HEK293 (cell line): ENCODE data around the gene CST9.

Experiments
- CTCF ChIA-PET: fragments of 350-600 bp; formaldehyde crosslinking; extraction: SDS; loops from one replicate; lab custom pipeline; 2021; ENCODE audit warnings: antibody characterized with exemption; lab: Yijun Ruan, JAX
- POLR2A ChIA-PET: fragments of 300-600 bp; formaldehyde crosslinking; extraction: SDS; loops from one replicate; lab custom pipeline; 2020; ENCODE audit warnings: antibody characterized with exemption, inconsistent platforms; lab: Yijun Ruan, JAX
- H3K27ac ChIP-seq: fragments of 200-500 bp; sonication (Bioruptor generic); 2 replicates; pipeline ENCODE4 v1.5.1; 2014; ENCODE audit warnings: low read depth, low read length, control low read depth, inconsistent platforms; ENCODE audit errors: extremely low read depth
- H3K36me3 ChIP-seq, 2 experiments: fragments of 200-500 bp in 1 of 2; sonication (Bioruptor generic) in 1 of 2; 1 replicate in 1 of 2; 2 replicates in 1 of 2; pipeline ENCODE4 v1.5.1; 2014 to 2017; ENCODE audit warnings: inconsistent platforms in 2 of 2, low read length in 2 of 2; ENCODE audit not compliant: control insufficient read depth in 2 of 2, insufficient read depth in 1 of 2
- H3K4me1 ChIP-seq: fragments of 200-500 bp; sonication (Bioruptor generic); 2 replicates; pipeline ENCODE4 v1.5.1; 2014; ENCODE audit warnings: mild to moderate bottlenecking, low read length, inconsistent platforms; ENCODE audit not compliant: control insufficient read depth, insufficient read depth
- H3K4me3 ChIP-seq: 2 replicates; pipeline ENCODE4 v1.5.1; 2011; ENCODE audit warnings: low read depth, mild to moderate bottlenecking, control low read depth, low read length, moderate library complexity
- H3K9me3 ChIP-seq: fragments of 200-500 bp; sonication (Bioruptor generic); 2 replicates; pipeline ENCODE4 v1.5.1; 2014; ENCODE audit warnings: low read depth, low read length, inconsistent platforms; ENCODE audit not compliant: control insufficient read depth, insufficient read depth
- BCL11B ChIP-seq: fragments of 450-650 bp; formaldehyde crosslinking; IDR thresholded peaks from 2 replicates; pipeline ENCODE4 v1.5.1; 2016; ENCODE audit warnings: low read depth, missing biosample characterization, missing genetic modification characterization
- PRDM10 ChIP-seq: fragments of 450-650 bp; formaldehyde crosslinking; IDR thresholded peaks from 2 replicates; pipeline ENCODE4 v1.5.1; 2016; ENCODE audit warnings: missing biosample characterization, missing genetic modification characterization
- RBAK ChIP-seq: fragments of 450-650 bp; formaldehyde crosslinking; IDR thresholded peaks from 2 replicates; pipeline ENCODE4 v1.5.1; 2016; ENCODE audit warnings: missing biosample characterization, missing genetic modification characterization
- REST ChIP-seq: fragments of 450-650 bp; formaldehyde crosslinking; IDR thresholded peaks from 2 replicates; pipeline ENCODE4 v1.5.1; 2016; ENCODE audit warnings: missing biosample characterization, missing genetic modification characterization
- SETDB1 ChIP-seq: IDR thresholded peaks from one replicate; pipeline ENCODE4 v1.6.1; 2017; ENCODE audit warnings: mild to moderate bottlenecking, low read length, moderate library complexity, mixed read lengths; ENCODE audit not compliant: insufficient read length
- WT1 ChIP-seq: fragments of 450-650 bp; formaldehyde crosslinking; IDR thresholded peaks from 2 replicates; pipeline ENCODE4 v1.5.1; 2016; ENCODE audit warnings: missing biosample characterization, missing genetic modification characterization
- YY2 ChIP-seq: fragments of 450-650 bp; formaldehyde crosslinking; IDR thresholded peaks from 2 replicates; pipeline ENCODE4 v1.5.1; 2016; ENCODE audit warnings: missing biosample characterization, missing genetic modification characterization
- ZBTB17 ChIP-seq: fragments of 450-650 bp; formaldehyde crosslinking; IDR thresholded peaks from 2 replicates; pipeline ENCODE4 v1.5.1; 2016; ENCODE audit warnings: missing biosample characterization, missing genetic modification characterization
- ZBTB20 ChIP-seq: fragments of 450-650 bp; formaldehyde crosslinking; IDR thresholded peaks from 2 replicates; pipeline ENCODE4 v1.5.1; 2016; ENCODE audit warnings: missing biosample characterization, missing genetic modification characterization
- ZFP69B ChIP-seq: fragments of 450-650 bp; formaldehyde crosslinking; IDR thresholded peaks from 2 replicates; pipeline ENCODE4 v1.5.1; 2016; ENCODE audit warnings: missing biosample characterization, missing genetic modification characterization
- ZNF132 ChIP-seq: fragments of 450-650 bp; formaldehyde crosslinking; IDR thresholded peaks from 2 replicates; pipeline ENCODE4 v1.5.1; 2017; ENCODE audit warnings: missing biosample characterization, missing genetic modification characterization, borderline replicate concordance
- ZNF140 ChIP-seq: fragments of 450-650 bp; formaldehyde crosslinking; IDR thresholded peaks from 2 replicates; pipeline ENCODE4 v1.5.1; 2016; ENCODE audit warnings: missing biosample characterization, missing genetic modification characterization
- ZNF148 ChIP-seq: fragments of 450-650 bp; formaldehyde crosslinking; IDR thresholded peaks from 2 replicates; pipeline ENCODE4 v1.5.0; 2017; ENCODE audit warnings: missing biosample characterization, missing genetic modification characterization, borderline replicate concordance
- ZNF311 ChIP-seq: fragments of 450-650 bp; formaldehyde crosslinking; IDR thresholded peaks from 2 replicates; pipeline ENCODE4 v1.5.1; 2017; ENCODE audit warnings: missing biosample characterization, missing genetic modification characterization, borderline replicate concordance
- ZNF350 ChIP-seq: fragments of 450-650 bp; formaldehyde crosslinking; IDR thresholded peaks from 2 replicates; pipeline ENCODE4 v1.5.0; 2017; ENCODE audit warnings: missing biosample characterization, mild to moderate bottlenecking, missing genetic modification characterization
- ZNF398 ChIP-seq: fragments of 450-650 bp; formaldehyde crosslinking; IDR thresholded peaks from 2 replicates; pipeline ENCODE4 v1.5.1; 2017; ENCODE audit warnings: missing biosample characterization, missing genetic modification characterization
- ZNF426 ChIP-seq: fragments of 450-650 bp; formaldehyde crosslinking; IDR thresholded peaks from 2 replicates; pipeline ENCODE4 v1.5.1; 2017; ENCODE audit warnings: missing biosample characterization, missing genetic modification characterization, mild to moderate bottlenecking, inconsistent platforms, moderate library complexity
- ZNF449 ChIP-seq: fragments of 450-650 bp; formaldehyde crosslinking; IDR thresholded peaks from 2 replicates; pipeline ENCODE4 v1.5.1; 2017; ENCODE audit warnings: missing biosample characterization, mild to moderate bottlenecking, missing genetic modification characterization, moderate library complexity
- ZNF544 ChIP-seq: fragments of 450-650 bp; formaldehyde crosslinking; IDR thresholded peaks from 2 replicates; pipeline ENCODE4 v1.5.0; 2017; ENCODE audit warnings: missing biosample characterization, missing genetic modification characterization
- ZNF654 ChIP-seq: fragments of 450-650 bp; formaldehyde crosslinking; IDR thresholded peaks from 2 replicates; pipeline ENCODE4 v1.5.1; 2016; ENCODE audit warnings: low read depth, missing biosample characterization, missing genetic modification characterization
- ZNF664 ChIP-seq: fragments of 450-650 bp; formaldehyde crosslinking; IDR thresholded peaks from 2 replicates; pipeline ENCODE4 v1.5.1; 2016; ENCODE audit warnings: missing biosample characterization, missing genetic modification characterization
- ZNF670 ChIP-seq: fragments of 450-650 bp; formaldehyde crosslinking; IDR thresholded peaks from 2 replicates; pipeline ENCODE4 v1.5.1; 2016; ENCODE audit warnings: missing biosample characterization, missing genetic modification characterization, low read depth
- ZNF830 ChIP-seq: fragments of 450-650 bp; IDR thresholded peaks from 2 replicates; pipeline ENCODE4 v1.5.0; 2018; ENCODE audit warnings: missing biosample characterization, missing genetic modification characterization, low read depth, mild to moderate bottlenecking, moderate library complexity

Gene CST9

GRCh38 chr20:23651117-23651516, 45.4 kb upstream of the CST9 start (continued):
- TF ChIP-seq PRDM10 (no peak), ZBTB17 (tag by site-specific recombination) (no peak), ZNF398 (tag by site-specific recombination) (no peak), ZNF132 (tag by site-specific recombination) (no peak), ZNF140 (no peak), BCL11B (tag by site-specific recombination) (no peak), ZNF350 (no peak), ZNF654 (tag by site-specific recombination) (no peak), ZNF426 (no peak), ZNF449 (tag by site-specific recombination) (no peak), YY2 (tag by site-specific recombination) (no peak), RBAK (no peak), ZNF664 (tag by site-specific recombination) (no peak)

- no peak overlapping the region for H3K27ac ChIP-seq
- H3K4me1 ChIP-seq, result no peaks in the 10 kb centered on the region
- H3K4me3 ChIP-seq, result no peak overlapping the region
- ChIA-PET CTCF (interaction anchor here (0.7 kb wide), 1 partner anchor 18 kb away, joined by 4 read pairs; no protein-coding TSS in a partner anchor), POLR2A (interaction anchor here (1.3 kb wide), 1 partner anchor 12 kb away, joined by 4 read pairs; the partner anchor contains the start of gene CST3)
- no peaks in the 10 kb centered on the region for H3K36me3 ChIP-seq
- no peaks in the 10 kb centered on the region for H3K9me3 ChIP-seq
- TF ChIP-seq ZNF544 (tag by site-specific recombination), result no peak
- TF ChIP-seq ZNF148, result no peak
- TF ChIP-seq ZBTB20 (tag by site-specific recombination), result no peak
- no peak for TF ChIP-seq ZNF670 (tag by site-specific recombination)
- TF ChIP-seq ZFP69B (tag by site-specific recombination), result no peak
- no peak for TF ChIP-seq SETDB1
- no peak for TF ChIP-seq ZNF311 (tag by site-specific recombination)
- no peak for TF ChIP-seq ZNF830 (tag by site-specific recombination)
- TF ChIP-seq WT1 (tag by site-specific recombination), result no peak
- no peak for TF ChIP-seq REST (tag by site-specific recombination)
Measured at GRCh38 chr20:23649830-23650417, 44.2 kb upstream of the CST9 start.
